GM12801 (cell line): Measurements from ENCODE around the gene BAZ2B.

Source experiments
- CTCF ChIP-seq: IDR thresholded peaks from one replicate; pipeline ENCODE4 v1.5.1; 2011; ENCODE audit warnings: control low read depth; ENCODE audit not compliant: insufficient read length; ENCODE audit errors: extremely low read depth

Gene BAZ2B

GRCh38 chr2:159442159-159442852 lies 174.0 kb downstream of the BAZ2B start:
- no peak for TF ChIP-seq CTCF

GRCh38 chr2:159441182-159441581 lies 175.2 kb downstream of the BAZ2B start:
- TF ChIP-seq CTCF: no peak

- no peak for TF ChIP-seq CTCF
Measured at GRCh38 chr2:159439421-159439820, 176.9 kb downstream of the BAZ2B start.

GRCh38 chr2:159438720-159439353 lies 177.5 kb downstream of the BAZ2B start:
- TF ChIP-seq CTCF: no peak

GRCh38 chr2:159438284-159438683 lies 178.1 kb downstream of the BAZ2B start:
- TF ChIP-seq CTCF: no peak

GRCh38 chr2:159432610-159433009 lies 183.7 kb downstream of the BAZ2B start:
- TF ChIP-seq CTCF: no peak

- no peak for TF ChIP-seq CTCF
Measured at GRCh38 chr2:159427048-159427447, 189.3 kb downstream of the BAZ2B start.
